ENCODE measurements around the gene LONP2. TPM values are rescaled to one million over a fixed set of nuclear protein-coding genes. Genes with fewer than 3 reads are reported as not detected.

LONP2 gene
- total RNA-seq, 1 experiment from 2014 or later: 46.8 TPM

- ChIA-PET RAD21 (ENCODE audit: low non-redundant PET in 1 of 2, low total read pairs in 2 of 2, uncharacterized antibody in 2 of 2, unreplicated experiment in 2 of 2) (interaction anchor here in 1 of 2 experiments (0.6 kb wide), 1 partner anchor 66 kb away, joined by 4 read pairs; no protein-coding TSS in a partner anchor), CTCF (no interaction called here), POLR2A (no interaction called here)
- Histone ChIP-seq H3K9me3 (ENCODE audit: control insufficient read depth in 1 of 2, insufficient read depth in 1 of 2, low read depth in 1 of 2, low read length in 2 of 2) (no peaks in the 10 kb centered on the region), H3K9me2 (ENCODE audit: insufficient read depth) (no peaks in the 10 kb centered on the region), H3K4me1 (ENCODE audit: control insufficient read depth in 1 of 2, insufficient read depth in 2 of 2, low read length in 2 of 2) (peaks cover 12 to 13% of the 10 kb centered on the region in 2 experiments), H4K20me1 (ENCODE audit: insufficient read depth) (peaks cover 4% of the 10 kb centered on the region; the same call in 1 of the 2 replicates), H3K27ac (ENCODE audit: low read depth, low read length) (no peak overlapping the region), H3K36me3 (ENCODE audit: control insufficient read depth in 1 of 2, insufficient read depth in 2 of 2, low read length in 2 of 2) (no peaks in the 10 kb centered on the region), H3K4me3 (replicated peaks in 1 of 2; ENCODE audit: low read depth in 1 of 2, low read length in 2 of 2) (no peak overlapping the region), H3K79me2 (ENCODE audit: insufficient read depth, low read length) (peaks cover 99% of the 10 kb centered on the region), H3K4me2 (ENCODE audit: low read length) (no peak overlapping the region), H2AFZ (ENCODE audit: low read depth, low read length, poor library complexity, severe bottlenecking) (no peak overlapping the region), H3K9ac (ENCODE audit: low read length) (no peak overlapping the region), H3K27me3 (ENCODE audit: insufficient read depth, low read length) (no peaks in the 10 kb centered on the region)
- DNase-seq (ENCODE audit: low read depth, low spot score) (no peak), ATAC-seq (no peak)
- intact Hi-C loops (cut with micrococcal nuclease): no loop called here
- TF ChIP-seq CBX3 (IDR thresholded peaks at IDR 0.05; ENCODE audit: low read depth) (no peak), CEBPB (IDR thresholded peaks at IDR 0.05; ENCODE audit: low read depth) (no peak), ATF3 (IDR thresholded peaks at IDR 0.05) (no peak), JUND (IDR thresholded peaks at IDR 0.05) (no peak), SP1 (IDR thresholded peaks at IDR 0.05; ENCODE audit: low read depth) (no peak), YY1 (IDR thresholded peaks at IDR 0.05; ENCODE audit: extremely low read depth, insufficient replicate concordance, low read depth, low read length) (no peak), ZFX (IDR thresholded peaks at IDR 0.05) (no peak), ZNF274 (IDR thresholded peaks at IDR 0.05; ENCODE audit: low read depth, low read length) (no peak), EZH2 (IDR thresholded peaks at IDR 0.05) (no peak), TCF7L2 (IDR thresholded peaks at IDR 0.05; ENCODE audit: borderline replicate concordance, extremely low read depth, insufficient read depth, insufficient read length) (no peak), MAX (IDR thresholded peaks at IDR 0.05) (no peak), POLR2AphosphoS5 (IDR thresholded peaks at IDR 0.05; ENCODE audit: low read depth, low read length) (no peak), SRF (IDR thresholded peaks at IDR 0.05; ENCODE audit: low read depth) (no peak), FOSL1 (IDR thresholded peaks at IDR 0.05; ENCODE audit: low read depth) (no peak), ELF1 (IDR thresholded peaks at IDR 0.05; ENCODE audit: borderline replicate concordance, low read depth) (no peak), POLR2A (IDR thresholded peaks at IDR 0.05; ENCODE audit: borderline replicate concordance, extremely low read depth, insufficient read depth, insufficient read length) (no peak), RAD21 (IDR thresholded peaks at IDR 0.05; ENCODE audit: low read depth) (no peak), CTCF (IDR thresholded peaks at IDR 0.05 in 2 of 3, conservative IDR thresholded peaks at IDR 0.05 in 1 of 3; ENCODE audit: borderline replicate concordance in 1 of 3, insufficient read depth in 1 of 3, low read depth in 2 of 3, low read length in 2 of 3) (no peak)
- BruUV-seq (replicated peaks): no TSS peak
Observed at GRCh38 chr16:48372744-48373143, 128.6 kb downstream of the LONP2 start.

Measured in HCT116 (cell line).